Measurements from ENCODE around the gene REM1. TPM values are rescaled to one million over a fixed set of nuclear protein-coding genes. Genes with fewer than 3 reads are reported as not detected.
A peak's percentile ranks its signal among the peaks of the same experiment; 100 is the strongest.
"Not testable (repeated sequence)": the region's sequence is repeated elsewhere in the genome, so short reads cannot be mapped to it uniquely, and the experiment has no call there.

REM1 gene
- polyA plus RNA-seq: under 1 TPM; 0.31 to 0.60 TPM

- peaks cover 0 to 8% of the 10 kb centered on the region in 2 donors for H3K27me3 ChIP-seq (ENCODE audit: control insufficient read depth in 1 of 2, insufficient read depth in 2 of 2, low read length in 2 of 2)
- peaks cover 3 to 4% of the 10 kb centered on the region in 2 donors for H3K4me1 ChIP-seq (ENCODE audit: control insufficient read depth in 2 of 2, insufficient read depth in 2 of 2, low read length in 1 of 2)
- H3K9me3 ChIP-seq (ENCODE audit: control insufficient read depth in 2 of 2, insufficient read depth in 1 of 2, low read depth in 1 of 2, low read length in 1 of 2): no peaks in the 10 kb centered on the region
- 4 to 6% methylated on average over 28 to 33 of the region's 33 CpGs for WGBS, 2 donors
- H3K27ac ChIP-seq (ENCODE audit: low read depth in 2 of 2, low read length in 1 of 2): peak within 1 kb of the TSS; percentile 25 to 30
- no peaks in the 10 kb centered on the region for H3K36me3 ChIP-seq (ENCODE audit: control insufficient read depth in 2 of 2, insufficient read depth in 2 of 2, low read length in 1 of 2)
- peak within 1 kb of the TSS; percentile 1 to 42 for H3K4me3 ChIP-seq (ENCODE audit: low read depth in 1 of 2, low read length in 2 of 2)
Observed at GRCh38 chr20:31474758-31475427, at the start of gene REM1, which contains the start of gene DEFB124. Gene REM1 (plus strand): TSS chr20:31475288. CDS start chr20:31476446, 1,158 bp downstream. Gene DEFB124 (minus strand): TSS chr20:31475127. CDS start chr20:31473013, 2,114 bp downstream.

GRCh38 chr20:31425797-31426196 lies 49.3 kb upstream of the REM1 start:
- Histone ChIP-seq H3K27ac (ENCODE audit: low read depth in 2 of 2, low read length in 1 of 2) (no peak overlapping the region), H3K4me1 (ENCODE audit: control insufficient read depth in 2 of 2, insufficient read depth in 2 of 2, low read length in 1 of 2) (no peaks in the 10 kb centered on the region), H3K27me3 (ENCODE audit: control insufficient read depth in 1 of 2, insufficient read depth in 2 of 2, low read length in 2 of 2) (no peaks in the 10 kb centered on the region)

GRCh38 chr20:31426891-31427551 lies 48.1 kb upstream of the REM1 start:
- not testable (repeated sequence) for H3K36me3 ChIP-seq (ENCODE audit: control insufficient read depth in 2 of 2, insufficient read depth in 2 of 2, low read length in 1 of 2); H3K9me3 ChIP-seq (ENCODE audit: control insufficient read depth in 2 of 2, insufficient read depth in 1 of 2, low read depth in 1 of 2, low read length in 1 of 2); H3K4me1 ChIP-seq (ENCODE audit: control insufficient read depth in 2 of 2, insufficient read depth in 2 of 2, low read length in 1 of 2); H3K4me3 ChIP-seq (ENCODE audit: low read depth in 1 of 2, low read length in 2 of 2); H3K27me3 ChIP-seq (ENCODE audit: control insufficient read depth in 1 of 2, insufficient read depth in 2 of 2, low read length in 2 of 2); H3K27ac ChIP-seq (ENCODE audit: low read depth in 2 of 2, low read length in 1 of 2)
- WGBS, 2 donors: 89 to 91% methylated on average over 19 to 44 of the region's 48 CpGs

More at GRCh38 chr20:31425797-31426196, 49.3 kb upstream of the REM1 start:
- no peaks in the 10 kb centered on the region for H3K9me3 ChIP-seq (ENCODE audit: control insufficient read depth in 2 of 2, insufficient read depth in 1 of 2, low read depth in 1 of 2, low read length in 1 of 2)
- no peak overlapping the region for H3K4me3 ChIP-seq (ENCODE audit: low read depth in 1 of 2, low read length in 2 of 2)
- H3K36me3 ChIP-seq (ENCODE audit: control insufficient read depth in 2 of 2, insufficient read depth in 2 of 2, low read length in 1 of 2): no peaks in the 10 kb centered on the region

- not testable (repeated sequence) for H3K4me3 ChIP-seq (ENCODE audit: low read depth in 1 of 2, low read length in 2 of 2); H3K4me1 ChIP-seq (ENCODE audit: control insufficient read depth in 2 of 2, insufficient read depth in 2 of 2, low read length in 1 of 2); H3K9me3 ChIP-seq (ENCODE audit: control insufficient read depth in 2 of 2, insufficient read depth in 1 of 2, low read depth in 1 of 2, low read length in 1 of 2); H3K36me3 ChIP-seq (ENCODE audit: control insufficient read depth in 2 of 2, insufficient read depth in 2 of 2, low read length in 1 of 2); H3K27ac ChIP-seq (ENCODE audit: low read depth in 2 of 2, low read length in 1 of 2); H3K27me3 ChIP-seq (ENCODE audit: control insufficient read depth in 1 of 2, insufficient read depth in 2 of 2, low read length in 2 of 2)
- WGBS, 2 donors: 93 to 95% methylated on average over 21 to 31 of the region's 31 CpGs
Observed at GRCh38 chr20:31427576-31427975, 47.5 kb upstream of the REM1 start.

GRCh38 chr20:31430568-31431115 lies 44.4 kb upstream of the REM1 start:
- H3K4me1 ChIP-seq (ENCODE audit: control insufficient read depth in 2 of 2, insufficient read depth in 2 of 2, low read length in 1 of 2): no peaks in the 10 kb centered on the region
- no peak overlapping the region for H3K4me3 ChIP-seq (ENCODE audit: low read depth in 1 of 2, low read length in 2 of 2)
- no peaks in the 10 kb centered on the region for H3K27me3 ChIP-seq (ENCODE audit: control insufficient read depth in 1 of 2, insufficient read depth in 2 of 2, low read length in 2 of 2)
- H3K36me3 ChIP-seq (ENCODE audit: control insufficient read depth in 2 of 2, insufficient read depth in 2 of 2, low read length in 1 of 2): no peaks in the 10 kb centered on the region
- no peaks in the 10 kb centered on the region for H3K9me3 ChIP-seq (ENCODE audit: control insufficient read depth in 2 of 2, insufficient read depth in 1 of 2, low read depth in 1 of 2, low read length in 1 of 2)
- no peak overlapping the region for H3K27ac ChIP-seq (ENCODE audit: low read depth in 2 of 2, low read length in 1 of 2)
- WGBS, 2 donors: 54 to 59% methylated on average over 4 of the region's 4 CpGs

- Histone ChIP-seq H3K4me1 (ENCODE audit: control insufficient read depth in 2 of 2, insufficient read depth in 2 of 2, low read length in 1 of 2) (no peaks in the 10 kb centered on the region), H3K4me3 (ENCODE audit: low read depth in 1 of 2, low read length in 2 of 2) (no peak within 1 kb of the TSS), H3K36me3 (ENCODE audit: control insufficient read depth in 2 of 2, insufficient read depth in 2 of 2, low read length in 1 of 2) (no peaks in the 10 kb centered on the region), H3K9me3 (ENCODE audit: control insufficient read depth in 2 of 2, insufficient read depth in 1 of 2, low read depth in 1 of 2, low read length in 1 of 2) (no peaks in the 10 kb centered on the region), H3K27ac (ENCODE audit: low read depth in 2 of 2, low read length in 1 of 2) (no peak within 1 kb of the TSS), H3K27me3 (ENCODE audit: control insufficient read depth in 1 of 2, insufficient read depth in 2 of 2, low read length in 2 of 2) (no peaks in the 10 kb centered on the region)
- WGBS, 2 donors: 74 to 78% methylated on average over 16 of the region's 16 CpGs
Observed at GRCh38 chr20:31440012-31440659, 35.0 kb upstream of the REM1 start, which contains the start of gene DEFB123. Gene DEFB123 (plus strand): TSS chr20:31440632. CDS start chr20:31440699, 67 bp downstream.

GRCh38 chr20:31446084-31446819 lies 28.8 kb upstream of the REM1 start:
- H3K4me1 ChIP-seq (ENCODE audit: control insufficient read depth in 2 of 2, insufficient read depth in 2 of 2, low read length in 1 of 2): no peaks in the 10 kb centered on the region
- no peaks in the 10 kb centered on the region for H3K36me3 ChIP-seq (ENCODE audit: control insufficient read depth in 2 of 2, insufficient read depth in 2 of 2, low read length in 1 of 2)
- no peaks in the 10 kb centered on the region for H3K27me3 ChIP-seq (ENCODE audit: control insufficient read depth in 1 of 2, insufficient read depth in 2 of 2, low read length in 2 of 2)
- H3K4me3 ChIP-seq (ENCODE audit: low read depth in 1 of 2, low read length in 2 of 2): no peak overlapping the region
- WGBS, 2 donors: 75% methylated on average over 12 of the region's 12 CpGs
- H3K9me3 ChIP-seq (ENCODE audit: control insufficient read depth in 2 of 2, insufficient read depth in 1 of 2, low read depth in 1 of 2, low read length in 1 of 2): no peaks in the 10 kb centered on the region
- no peak overlapping the region for H3K27ac ChIP-seq (ENCODE audit: low read depth in 2 of 2, low read length in 1 of 2)

- Histone ChIP-seq H3K4me1 (ENCODE audit: control insufficient read depth in 2 of 2, insufficient read depth in 2 of 2, low read length in 1 of 2) (no peaks in the 10 kb centered on the region), H3K36me3 (ENCODE audit: control insufficient read depth in 2 of 2, insufficient read depth in 2 of 2, low read length in 1 of 2) (no peaks in the 10 kb centered on the region), H3K27me3 (ENCODE audit: control insufficient read depth in 1 of 2, insufficient read depth in 2 of 2, low read length in 2 of 2) (no peaks in the 10 kb centered on the region), H3K4me3 (ENCODE audit: low read depth in 1 of 2, low read length in 2 of 2) (no peak overlapping the region), H3K27ac (ENCODE audit: low read depth in 2 of 2, low read length in 1 of 2) (no peak overlapping the region), H3K9me3 (ENCODE audit: control insufficient read depth in 2 of 2, insufficient read depth in 1 of 2, low read depth in 1 of 2, low read length in 1 of 2) (no peaks in the 10 kb centered on the region)
- WGBS, 2 donors: 71 to 72% methylated on average over 8 of the region's 8 CpGs
Observed at GRCh38 chr20:31449511-31450414, 25.3 kb upstream of the REM1 start.
